Measurements from ENCODE around the gene LRP8. TPM values are rescaled to one million over a fixed set of nuclear protein-coding genes. Genes with fewer than 3 reads are reported as not detected.

LRP8 gene
- total and polyA plus RNA-seq, 2 experiments from 2014 or later: 27.8 to 71.1 TPM

DNA sequence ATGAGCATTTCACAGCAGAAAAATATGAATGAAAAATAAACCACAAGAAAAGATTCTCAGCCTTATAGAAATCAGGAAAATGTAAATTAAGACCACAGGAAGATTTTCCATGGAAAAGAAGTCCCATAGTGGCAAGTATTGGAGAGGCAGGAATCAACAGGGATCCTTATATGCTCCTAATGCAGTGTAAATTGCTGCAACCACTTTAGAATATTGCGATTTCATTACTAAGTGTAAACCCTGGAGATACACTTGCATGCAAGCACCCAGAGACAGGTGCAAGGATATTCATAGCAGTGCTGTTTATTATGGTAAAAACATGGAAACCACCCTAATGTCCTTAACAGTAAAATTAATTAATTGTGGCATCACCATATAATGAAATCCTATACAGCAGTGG lies 10.6 kb upstream of the LRP8 start (continued):
- TF ChIP-seq, protein P1, sequence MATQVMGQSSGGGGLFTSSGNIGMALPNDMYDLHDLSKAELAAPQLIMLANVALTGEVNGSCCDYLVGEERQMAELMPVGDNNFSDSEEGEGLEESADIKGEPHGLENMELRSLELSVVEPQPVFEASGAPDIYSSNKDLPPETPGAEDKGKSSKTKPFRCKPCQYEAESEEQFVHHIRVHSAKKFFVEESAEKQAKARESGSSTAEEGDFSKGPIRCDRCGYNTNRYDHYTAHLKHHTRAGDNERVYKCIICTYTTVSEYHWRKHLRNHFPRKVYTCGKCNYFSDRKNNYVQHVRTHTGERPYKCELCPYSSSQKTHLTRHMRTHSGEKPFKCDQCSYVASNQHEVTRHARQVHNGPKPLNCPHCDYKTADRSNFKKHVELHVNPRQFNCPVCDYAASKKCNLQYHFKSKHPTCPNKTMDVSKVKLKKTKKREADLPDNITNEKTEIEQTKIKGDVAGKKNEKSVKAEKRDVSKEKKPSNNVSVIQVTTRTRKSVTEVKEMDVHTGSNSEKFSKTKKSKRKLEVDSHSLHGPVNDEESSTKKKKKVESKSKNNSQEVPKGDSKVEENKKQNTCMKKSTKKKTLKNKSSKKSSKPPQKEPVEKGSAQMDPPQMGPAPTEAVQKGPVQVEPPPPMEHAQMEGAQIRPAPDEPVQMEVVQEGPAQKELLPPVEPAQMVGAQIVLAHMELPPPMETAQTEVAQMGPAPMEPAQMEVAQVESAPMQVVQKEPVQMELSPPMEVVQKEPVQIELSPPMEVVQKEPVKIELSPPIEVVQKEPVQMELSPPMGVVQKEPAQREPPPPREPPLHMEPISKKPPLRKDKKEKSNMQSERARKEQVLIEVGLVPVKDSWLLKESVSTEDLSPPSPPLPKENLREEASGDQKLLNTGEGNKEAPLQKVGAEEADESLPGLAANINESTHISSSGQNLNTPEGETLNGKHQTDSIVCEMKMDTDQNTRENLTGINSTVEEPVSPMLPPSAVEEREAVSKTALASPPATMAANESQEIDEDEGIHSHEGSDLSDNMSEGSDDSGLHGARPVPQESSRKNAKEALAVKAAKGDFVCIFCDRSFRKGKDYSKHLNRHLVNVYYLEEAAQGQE (IDR thresholded peaks at IDR 0.05; ENCODE audit: unreplicated experiment): no peak

DNA sequence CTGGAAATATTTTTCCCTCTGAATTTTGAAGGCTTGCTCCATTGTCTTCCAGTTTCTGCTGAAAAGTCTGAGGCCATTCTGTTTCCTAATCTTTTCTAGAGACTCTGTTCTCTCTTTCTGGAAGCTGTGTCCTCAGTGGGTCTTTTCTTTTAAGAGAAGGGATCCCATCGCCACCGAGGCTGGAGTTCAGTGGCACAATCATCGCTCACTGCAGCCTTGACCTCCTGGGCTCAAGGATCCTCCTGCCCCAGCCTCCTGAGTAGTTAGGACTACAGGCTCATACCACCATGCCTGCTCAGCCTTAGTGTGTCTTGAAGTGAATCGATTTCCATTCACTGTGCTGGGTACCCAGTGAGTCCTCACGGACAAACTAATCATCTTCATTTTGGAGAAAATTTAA lies 9.6 kb upstream of the LRP8 start:
- H3K27me3 ChIP-seq (ENCODE audit: insufficient read depth): no peaks in the 10 kb centered on the region
- no peaks in the 10 kb centered on the region for H3K36me3 ChIP-seq (ENCODE audit: insufficient read depth)
- no peak overlapping the region for H3K4me3 ChIP-seq
- peaks cover 11% of the 10 kb centered on the region for H3K36me3 Mint-ChIP-seq (ENCODE audit: low read depth)
- no peaks in the 10 kb centered on the region for H3K79me2 ChIP-seq (replicated peaks; ENCODE audit: insufficient read depth)
- no peak for DNase-seq (ENCODE audit: low spot score)
- H3K4me3 Mint-ChIP-seq: no peak overlapping the region
- no peaks in the 10 kb centered on the region for H4K20me1 ChIP-seq (replicated peaks; ENCODE audit: insufficient read depth)
- H3K27ac ChIP-seq (ENCODE audit: low read depth): no peak overlapping the region
- H3F3A ChIP-seq (replicated peaks; ENCODE audit: low read depth): no peaks in the 10 kb centered on the region
- H3K9me2 ChIP-seq (ENCODE audit: insufficient read depth): no peaks in the 10 kb centered on the region
- peaks cover 5% of the 10 kb centered on the region; the same call in 2 of the 3 replicates for H3K9me3 Mint-ChIP-seq
- no peak overlapping the region for H2AFZ ChIP-seq
- H3K27ac Mint-ChIP-seq: no peak overlapping the region
- no peaks in the 10 kb centered on the region for H3K4me1 ChIP-seq (ENCODE audit: insufficient read depth)
- H3K27me3 Mint-ChIP-seq (ENCODE audit: insufficient read depth, low read depth, poor library complexity): peaks cover 9% of the 10 kb centered on the region
- ATAC-seq: no peak
- peaks cover 2% of the 10 kb centered on the region; the same call in 1 of the 3 replicates for H3K4me1 Mint-ChIP-seq
- no peak overlapping the region for H3K4me2 ChIP-seq
- TF ChIP-seq NANOG (IDR thresholded peaks at IDR 0.05; ENCODE audit: borderline replicate concordance): no peak
- TF ChIP-seq, protein P2, sequence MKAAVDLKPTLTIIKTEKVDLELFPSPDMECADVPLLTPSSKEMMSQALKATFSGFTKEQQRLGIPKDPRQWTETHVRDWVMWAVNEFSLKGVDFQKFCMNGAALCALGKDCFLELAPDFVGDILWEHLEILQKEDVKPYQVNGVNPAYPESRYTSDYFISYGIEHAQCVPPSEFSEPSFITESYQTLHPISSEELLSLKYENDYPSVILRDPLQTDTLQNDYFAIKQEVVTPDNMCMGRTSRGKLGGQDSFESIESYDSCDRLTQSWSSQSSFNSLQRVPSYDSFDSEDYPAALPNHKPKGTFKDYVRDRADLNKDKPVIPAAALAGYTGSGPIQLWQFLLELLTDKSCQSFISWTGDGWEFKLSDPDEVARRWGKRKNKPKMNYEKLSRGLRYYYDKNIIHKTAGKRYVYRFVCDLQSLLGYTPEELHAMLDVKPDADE (IDR thresholded peaks at IDR 0.05): no peak
- TF ChIP-seq EZH2 (IDR thresholded peaks at IDR 0.05; ENCODE audit: low read depth, unreplicated experiment): no peak
- no peak for TF ChIP-seq STAT1 (IDR thresholded peaks at IDR 0.05; ENCODE audit: unreplicated experiment)
- TF ChIP-seq JUNB (IDR thresholded peaks at IDR 0.05; ENCODE audit: unreplicated experiment): no peak
- no peak for TF ChIP-seq ZNF331 (CRISPR knock-in tag; IDR thresholded peaks at IDR 0.05; ENCODE audit: low read depth)
- no peak for TF ChIP-seq CREB1 (CRISPR knock-in tag; IDR thresholded peaks at IDR 0.05; ENCODE audit: low read depth)
- TF ChIP-seq EZH2phosphoT487 (IDR thresholded peaks at IDR 0.05; ENCODE audit: unreplicated experiment): no peak
- TF ChIP-seq, protein P3, sequence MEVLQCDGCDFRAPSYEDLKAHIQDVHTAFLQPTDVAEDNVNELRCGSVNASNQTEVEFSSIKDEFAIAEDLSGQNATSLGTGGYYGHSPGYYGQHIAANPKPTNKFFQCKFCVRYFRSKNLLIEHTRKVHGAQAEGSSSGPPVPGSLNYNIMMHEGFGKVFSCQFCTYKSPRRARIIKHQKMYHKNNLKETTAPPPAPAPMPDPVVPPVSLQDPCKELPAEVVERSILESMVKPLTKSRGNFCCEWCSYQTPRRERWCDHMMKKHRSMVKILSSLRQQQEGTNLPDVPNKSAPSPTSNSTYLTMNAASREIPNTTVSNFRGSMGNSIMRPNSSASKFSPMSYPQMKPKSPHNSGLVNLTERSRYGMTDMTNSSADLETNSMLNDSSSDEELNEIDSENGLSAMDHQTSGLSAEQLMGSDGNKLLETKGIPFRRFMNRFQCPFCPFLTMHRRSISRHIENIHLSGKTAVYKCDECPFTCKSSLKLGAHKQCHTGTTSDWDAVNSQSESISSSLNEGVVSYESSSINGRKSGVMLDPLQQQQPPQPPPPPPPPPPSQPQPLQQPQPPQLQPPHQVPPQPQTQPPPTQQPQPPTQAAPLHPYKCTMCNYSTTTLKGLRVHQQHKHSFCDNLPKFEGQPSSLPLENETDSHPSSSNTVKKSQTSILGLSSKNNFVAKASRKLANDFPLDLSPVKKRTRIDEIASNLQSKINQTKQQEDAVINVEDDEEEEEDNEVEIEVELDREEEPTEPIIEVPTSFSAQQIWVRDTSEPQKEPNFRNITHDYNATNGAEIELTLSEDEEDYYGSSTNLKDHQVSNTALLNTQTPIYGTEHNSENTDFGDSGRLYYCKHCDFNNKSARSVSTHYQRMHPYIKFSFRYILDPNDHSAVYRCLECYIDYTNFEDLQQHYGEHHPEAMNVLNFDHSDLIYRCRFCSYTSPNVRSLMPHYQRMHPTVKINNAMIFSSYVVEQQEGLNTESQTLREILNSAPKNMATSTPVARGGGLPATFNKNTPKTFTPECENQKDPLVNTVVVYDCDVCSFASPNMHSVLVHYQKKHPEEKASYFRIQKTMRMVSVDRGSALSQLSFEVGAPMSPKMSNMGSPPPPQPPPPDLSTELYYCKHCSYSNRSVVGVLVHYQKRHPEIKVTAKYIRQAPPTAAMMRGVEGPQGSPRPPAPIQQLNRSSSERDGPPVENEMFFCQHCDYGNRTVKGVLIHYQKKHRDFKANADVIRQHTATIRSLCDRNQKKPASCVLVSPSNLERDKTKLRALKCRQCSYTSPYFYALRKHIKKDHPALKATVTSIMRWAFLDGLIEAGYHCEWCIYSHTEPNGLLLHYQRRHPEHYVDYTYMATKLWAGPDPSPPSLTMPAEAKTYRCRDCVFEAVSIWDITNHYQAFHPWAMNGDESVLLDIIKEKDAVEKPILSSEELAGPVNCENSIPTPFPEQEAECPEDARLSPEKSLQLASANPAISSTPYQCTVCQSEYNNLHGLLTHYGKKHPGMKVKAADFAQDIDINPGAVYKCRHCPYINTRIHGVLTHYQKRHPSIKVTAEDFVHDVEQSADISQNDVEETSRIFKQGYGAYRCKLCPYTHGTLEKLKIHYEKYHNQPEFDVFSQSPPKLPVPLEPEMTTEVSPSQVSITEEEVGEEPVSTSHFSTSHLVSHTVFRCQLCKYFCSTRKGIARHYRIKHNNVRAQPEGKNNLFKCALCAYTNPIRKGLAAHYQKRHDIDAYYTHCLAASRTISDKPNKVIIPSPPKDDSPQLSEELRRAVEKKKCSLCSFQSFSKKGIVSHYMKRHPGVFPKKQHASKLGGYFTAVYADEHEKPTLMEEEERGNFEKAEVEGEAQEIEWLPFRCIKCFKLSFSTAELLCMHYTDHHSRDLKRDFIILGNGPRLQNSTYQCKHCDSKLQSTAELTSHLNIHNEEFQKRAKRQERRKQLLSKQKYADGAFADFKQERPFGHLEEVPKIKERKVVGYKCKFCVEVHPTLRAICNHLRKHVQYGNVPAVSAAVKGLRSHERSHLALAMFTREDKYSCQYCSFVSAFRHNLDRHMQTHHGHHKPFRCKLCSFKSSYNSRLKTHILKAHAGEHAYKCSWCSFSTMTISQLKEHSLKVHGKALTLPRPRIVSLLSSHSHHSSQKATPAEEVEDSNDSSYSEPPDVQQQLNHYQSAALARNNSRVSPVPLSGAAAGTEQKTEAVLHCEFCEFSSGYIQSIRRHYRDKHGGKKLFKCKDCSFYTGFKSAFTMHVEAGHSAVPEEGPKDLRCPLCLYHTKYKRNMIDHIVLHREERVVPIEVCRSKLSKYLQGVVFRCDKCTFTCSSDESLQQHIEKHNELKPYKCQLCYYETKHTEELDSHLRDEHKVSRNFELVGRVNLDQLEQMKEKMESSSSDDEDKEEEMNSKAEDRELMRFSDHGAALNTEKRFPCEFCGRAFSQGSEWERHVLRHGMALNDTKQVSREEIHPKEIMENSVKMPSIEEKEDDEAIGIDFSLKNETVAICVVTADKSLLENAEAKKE (CRISPR knock-in tag; IDR thresholded peaks at IDR 0.05): no peak
- no peak for TF ChIP-seq POLR2AphosphoS5 (IDR thresholded peaks at IDR 0.05; ENCODE audit: low read depth)
- TF ChIP-seq ZNF114 (CRISPR knock-in tag; IDR thresholded peaks at IDR 0.05): no peak
- TF ChIP-seq, protein P4, sequence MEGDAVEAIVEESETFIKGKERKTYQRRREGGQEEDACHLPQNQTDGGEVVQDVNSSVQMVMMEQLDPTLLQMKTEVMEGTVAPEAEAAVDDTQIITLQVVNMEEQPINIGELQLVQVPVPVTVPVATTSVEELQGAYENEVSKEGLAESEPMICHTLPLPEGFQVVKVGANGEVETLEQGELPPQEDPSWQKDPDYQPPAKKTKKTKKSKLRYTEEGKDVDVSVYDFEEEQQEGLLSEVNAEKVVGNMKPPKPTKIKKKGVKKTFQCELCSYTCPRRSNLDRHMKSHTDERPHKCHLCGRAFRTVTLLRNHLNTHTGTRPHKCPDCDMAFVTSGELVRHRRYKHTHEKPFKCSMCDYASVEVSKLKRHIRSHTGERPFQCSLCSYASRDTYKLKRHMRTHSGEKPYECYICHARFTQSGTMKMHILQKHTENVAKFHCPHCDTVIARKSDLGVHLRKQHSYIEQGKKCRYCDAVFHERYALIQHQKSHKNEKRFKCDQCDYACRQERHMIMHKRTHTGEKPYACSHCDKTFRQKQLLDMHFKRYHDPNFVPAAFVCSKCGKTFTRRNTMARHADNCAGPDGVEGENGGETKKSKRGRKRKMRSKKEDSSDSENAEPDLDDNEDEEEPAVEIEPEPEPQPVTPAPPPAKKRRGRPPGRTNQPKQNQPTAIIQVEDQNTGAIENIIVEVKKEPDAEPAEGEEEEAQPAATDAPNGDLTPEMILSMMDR (conservative IDR thresholded peaks at IDR 0.05; ENCODE audit: low read depth in 2 of 2): no peak
